ENCODE data around the gene PARD3. TPM values are rescaled to one million over a fixed set of nuclear protein-coding genes. Genes with fewer than 3 reads are reported as not detected.
A peak's percentile ranks its signal among the peaks of the same experiment; 100 is the strongest.
"Not testable (repeated sequence)": the region's sequence is repeated elsewhere in the genome, so short reads cannot be mapped to it uniquely, and the experiment has no call there.

PARD3 gene
- total RNA-seq, 3 donors from 2014 or later, result 39.5 to 87.9 (median 47.0) TPM

GRCh38 chr10:34745244-34745643 lies 69.9 kb downstream of the PARD3 start:
- ATAC-seq, result no peak
- H3K9me3 ChIP-seq, result no peaks in the 10 kb centered on the region
- TF ChIP-seq, protein P1, sequence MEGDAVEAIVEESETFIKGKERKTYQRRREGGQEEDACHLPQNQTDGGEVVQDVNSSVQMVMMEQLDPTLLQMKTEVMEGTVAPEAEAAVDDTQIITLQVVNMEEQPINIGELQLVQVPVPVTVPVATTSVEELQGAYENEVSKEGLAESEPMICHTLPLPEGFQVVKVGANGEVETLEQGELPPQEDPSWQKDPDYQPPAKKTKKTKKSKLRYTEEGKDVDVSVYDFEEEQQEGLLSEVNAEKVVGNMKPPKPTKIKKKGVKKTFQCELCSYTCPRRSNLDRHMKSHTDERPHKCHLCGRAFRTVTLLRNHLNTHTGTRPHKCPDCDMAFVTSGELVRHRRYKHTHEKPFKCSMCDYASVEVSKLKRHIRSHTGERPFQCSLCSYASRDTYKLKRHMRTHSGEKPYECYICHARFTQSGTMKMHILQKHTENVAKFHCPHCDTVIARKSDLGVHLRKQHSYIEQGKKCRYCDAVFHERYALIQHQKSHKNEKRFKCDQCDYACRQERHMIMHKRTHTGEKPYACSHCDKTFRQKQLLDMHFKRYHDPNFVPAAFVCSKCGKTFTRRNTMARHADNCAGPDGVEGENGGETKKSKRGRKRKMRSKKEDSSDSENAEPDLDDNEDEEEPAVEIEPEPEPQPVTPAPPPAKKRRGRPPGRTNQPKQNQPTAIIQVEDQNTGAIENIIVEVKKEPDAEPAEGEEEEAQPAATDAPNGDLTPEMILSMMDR (IDR thresholded peaks at IDR 0.05), result no peak
- no peak overlapping the region for H3K4me3 ChIP-seq
- peaks cover 7% of the 10 kb centered on the region for H3K4me1 ChIP-seq (ENCODE audit: low read depth)
- DNase-seq, result no peak
- intact Hi-C loops (cut with DNase I, micrococcal nuclease), result no loop called here
- H3K36me3 ChIP-seq (ENCODE audit: low read depth), result no peaks in the 10 kb centered on the region

DNA sequence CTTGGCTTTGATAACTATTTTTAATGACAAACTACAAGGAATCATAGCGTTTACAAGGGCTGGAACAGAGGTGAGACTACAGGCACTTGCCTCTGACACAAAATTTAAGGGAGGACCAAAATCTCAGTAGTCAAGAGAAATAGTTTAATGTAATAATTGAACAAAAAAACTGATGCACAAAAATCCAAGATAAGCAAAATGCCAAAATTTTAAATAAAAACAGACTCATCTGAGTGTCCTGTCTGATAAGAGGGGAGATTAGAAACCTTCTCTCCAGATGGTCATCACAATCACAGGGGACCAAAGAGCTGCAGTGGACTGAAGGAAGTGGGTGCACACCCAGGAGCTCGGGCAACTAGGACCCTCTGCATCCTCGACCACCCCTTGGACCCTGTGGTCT lies 70.5 kb downstream of the PARD3 start:
- TF ChIP-seq, protein P1 (IDR thresholded peaks at IDR 0.05), result no peak
- DNase-seq (no peak), ATAC-seq (no peak)
- Histone ChIP-seq H3K36me3 (ENCODE audit: low read depth) (no peaks in the 10 kb centered on the region), H3K4me3 (no peak overlapping the region), H3K4me1 (ENCODE audit: low read depth) (peaks cover 7% of the 10 kb centered on the region), H3K9me3 (no peaks in the 10 kb centered on the region)
- intact Hi-C loops (cut with DNase I, micrococcal nuclease), result no loop called here

GRCh38 chr10:34743814-34744213 lies 71.3 kb downstream of the PARD3 start:
- TF ChIP-seq, protein P1 (IDR thresholded peaks at IDR 0.05), result no peak
- Histone ChIP-seq H3K4me1 (ENCODE audit: low read depth) (peaks cover 7% of the 10 kb centered on the region), H3K36me3 (ENCODE audit: low read depth) (no peaks in the 10 kb centered on the region), H3K9me3 (no peaks in the 10 kb centered on the region), H3K4me3 (no peak overlapping the region)
- intact Hi-C loops (cut with DNase I, micrococcal nuclease), result no loop called here
- ATAC-seq, result peak; percentile 3
- no peak for DNase-seq

GRCh38 chr10:34742456-34742855 lies 72.6 kb downstream of the PARD3 start:
- intact Hi-C loops (cut with DNase I, micrococcal nuclease), result no loop called here
- DNase-seq (no peak), ATAC-seq (no peak)
- peaks cover 7% of the 10 kb centered on the region for H3K4me1 ChIP-seq (ENCODE audit: low read depth)
- no peaks in the 10 kb centered on the region for H3K9me3 ChIP-seq
- H3K4me3 ChIP-seq, result no peak overlapping the region
- TF ChIP-seq, protein P1 (IDR thresholded peaks at IDR 0.05), result no peak
- no peaks in the 10 kb centered on the region for H3K36me3 ChIP-seq (ENCODE audit: low read depth)

GRCh38 chr10:34741087-34741486 lies 74.0 kb downstream of the PARD3 start:
- intact Hi-C loops (cut with DNase I, micrococcal nuclease); H3K36me3 ChIP-seq (ENCODE audit: low read depth); H3K4me3 ChIP-seq; ATAC-seq; H3K9me3 ChIP-seq; DNase-seq; H3K4me1 ChIP-seq (ENCODE audit: low read depth): not testable (repeated sequence)

GRCh38 chr10:34740321-34740720 lies 74.8 kb downstream of the PARD3 start:
- no peak for DNase-seq
- intact Hi-C loops (cut with DNase I, micrococcal nuclease), result no loop called here
- Histone ChIP-seq H3K36me3 (ENCODE audit: low read depth) (no peaks in the 10 kb centered on the region), H3K9me3 (no peaks in the 10 kb centered on the region), H3K4me1 (ENCODE audit: low read depth) (peaks cover 7% of the 10 kb centered on the region), H3K4me3 (no peak overlapping the region)
- ATAC-seq, result peak; percentile 17
- TF ChIP-seq, protein P1 (IDR thresholded peaks at IDR 0.05), result no peak
